Anterior cingulate cortex (tissue), 58 donors: ENCODE data around the gene RBFOX2.
"Not testable (repeated sequence)": the region's sequence is repeated elsewhere in the genome, so short reads cannot be mapped to it uniquely, and the experiment has no call there.

Source experiments
- DNase-seq, 58 donors: peaks; one replicate each; lab custom pipeline; 2025; lab: John Stamatoyannopoulos, UW

RBFOX2 gene

GRCh38 chr22:35752006-35752862, 276.4 kb downstream of the RBFOX2 start:
- DNase-seq, result no peak

- DNase-seq, result no peak
Measured at GRCh38 chr22:35749808-35750207, 278.8 kb downstream of the RBFOX2 start.

GRCh38 chr22:35746946-35747703, 281.5 kb downstream of the RBFOX2 start:
- no peak for DNase-seq

GRCh38 chr22:35746248-35746647, 282.4 kb downstream of the RBFOX2 start:
- DNase-seq, result no peak

- DNase-seq, result no peak
Measured at GRCh38 chr22:35743326-35743860, 285.2 kb downstream of the RBFOX2 start.

- DNase-seq, result no peak
Measured at GRCh38 chr22:35742342-35743100, 286.1 kb downstream of the RBFOX2 start.

GRCh38 chr22:35740616-35741015, 288.0 kb downstream of the RBFOX2 start:
- DNase-seq, result no peak

- DNase-seq, result no peak
Measured at GRCh38 chr22:35739931-35740380, 288.7 kb downstream of the RBFOX2 start.

GRCh38 chr22:35739076-35739930, 289.3 kb downstream of the RBFOX2 start:
- DNase-seq, result no peak

GRCh38 chr22:35737886-35738285, 290.7 kb downstream of the RBFOX2 start:
- DNase-seq, result not testable (repeated sequence)

- no peak for DNase-seq
Measured at GRCh38 chr22:35736701-35737100, 291.9 kb downstream of the RBFOX2 start.

GRCh38 chr22:35736166-35736565, 292.5 kb downstream of the RBFOX2 start:
- no peak for DNase-seq

- DNase-seq, result no peak
Measured at GRCh38 chr22:35735542-35735941, 293.1 kb downstream of the RBFOX2 start.

GRCh38 chr22:35734517-35734827, 294.2 kb downstream of the RBFOX2 start:
- DNase-seq, result no peak

GRCh38 chr22:35733791-35734516, 294.7 kb downstream of the RBFOX2 start:
- DNase-seq, result no peak

- no peak for DNase-seq
Measured at GRCh38 chr22:35733036-35733435, 295.6 kb downstream of the RBFOX2 start.

- DNase-seq, result no peak
Measured at GRCh38 chr22:35732116-35732515, 296.5 kb downstream of the RBFOX2 start.

- DNase-seq, result no peak
Measured at GRCh38 chr22:35731321-35731720, 297.3 kb downstream of the RBFOX2 start.

GRCh38 chr22:35729309-35729698, 299.3 kb downstream of the RBFOX2 start:
- DNase-seq, result no peak
